A204.1 (cell line): Measurements from ENCODE around the gene MAPK8IP3.

Source experiments
- FAIRE-seq: peaks from 2 replicates; lab custom pipeline; 2012; peaks lifted over from hg19 to GRCh38; lab: Jason Lieb, UNC

Gene MAPK8IP3

GRCh38 chr16:1741553-1742165 lies 35.7 kb downstream of the MAPK8IP3 start:
- FAIRE-seq, result no peak

GRCh38 chr16:1743376-1744337 lies 37.7 kb downstream of the MAPK8IP3 start:
- FAIRE-seq, result no peak

DNA sequence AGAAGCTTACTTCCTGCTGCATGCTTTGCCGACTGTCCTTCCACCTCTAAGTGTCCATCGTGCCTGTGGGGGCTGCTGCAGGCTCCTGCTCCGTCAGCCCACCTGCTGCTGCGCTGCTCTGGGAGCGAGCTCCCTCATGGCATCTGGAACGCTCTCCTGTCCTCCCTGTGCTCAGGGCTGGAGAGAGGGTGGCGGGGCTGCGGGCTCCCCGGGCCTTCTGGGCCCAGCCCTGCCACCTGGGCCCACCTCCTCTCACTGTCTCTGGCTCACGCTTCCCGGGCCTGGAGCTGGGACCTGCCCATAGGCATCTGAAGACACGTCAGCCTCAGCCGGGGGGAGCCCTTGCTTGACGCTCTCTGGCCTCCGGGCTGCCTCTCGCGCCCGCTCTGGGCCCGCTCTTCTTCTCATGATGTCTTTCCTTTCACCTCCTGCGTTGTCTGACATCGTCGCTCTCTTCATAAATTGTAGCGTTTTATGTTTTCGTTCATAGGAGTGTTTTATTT lies 38.4 kb downstream of the MAPK8IP3 start:
- no peak for FAIRE-seq

DNA sequence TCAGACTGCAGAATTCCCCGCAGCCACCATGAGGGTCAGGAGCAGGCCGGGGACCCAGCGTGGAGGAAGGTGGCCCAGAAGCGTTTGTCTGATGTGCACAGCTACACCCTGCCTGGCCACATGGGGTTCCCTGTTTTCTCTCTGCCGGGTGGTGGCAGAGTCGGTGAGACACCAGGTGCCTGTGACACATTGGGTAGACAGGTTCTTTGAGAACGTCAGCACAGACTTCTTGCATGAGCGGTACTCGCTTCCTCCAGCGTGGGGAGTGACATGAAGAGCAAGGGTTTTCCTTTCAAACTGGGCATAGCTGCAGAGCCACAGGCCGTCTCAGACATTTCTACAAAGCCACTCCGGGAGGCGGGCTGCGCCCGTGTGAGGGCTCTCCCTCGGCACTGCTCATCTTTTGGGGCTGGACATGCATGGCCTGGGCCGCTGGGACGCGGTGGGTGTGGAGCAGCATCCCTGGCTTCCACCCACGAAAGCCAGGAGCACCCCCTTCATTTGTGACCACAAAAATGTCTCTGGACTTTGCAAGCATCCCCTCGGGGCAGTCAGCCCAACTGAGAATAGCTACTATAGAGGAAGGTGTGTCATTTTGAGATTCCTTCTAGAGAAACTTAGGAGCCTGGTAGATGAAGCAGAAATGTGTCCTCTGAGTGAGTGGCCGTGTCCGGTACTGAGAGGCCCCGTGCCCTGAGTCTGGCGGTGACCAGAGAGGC lies 39.3 kb downstream of the MAPK8IP3 start:
- FAIRE-seq, result no peak

DNA sequence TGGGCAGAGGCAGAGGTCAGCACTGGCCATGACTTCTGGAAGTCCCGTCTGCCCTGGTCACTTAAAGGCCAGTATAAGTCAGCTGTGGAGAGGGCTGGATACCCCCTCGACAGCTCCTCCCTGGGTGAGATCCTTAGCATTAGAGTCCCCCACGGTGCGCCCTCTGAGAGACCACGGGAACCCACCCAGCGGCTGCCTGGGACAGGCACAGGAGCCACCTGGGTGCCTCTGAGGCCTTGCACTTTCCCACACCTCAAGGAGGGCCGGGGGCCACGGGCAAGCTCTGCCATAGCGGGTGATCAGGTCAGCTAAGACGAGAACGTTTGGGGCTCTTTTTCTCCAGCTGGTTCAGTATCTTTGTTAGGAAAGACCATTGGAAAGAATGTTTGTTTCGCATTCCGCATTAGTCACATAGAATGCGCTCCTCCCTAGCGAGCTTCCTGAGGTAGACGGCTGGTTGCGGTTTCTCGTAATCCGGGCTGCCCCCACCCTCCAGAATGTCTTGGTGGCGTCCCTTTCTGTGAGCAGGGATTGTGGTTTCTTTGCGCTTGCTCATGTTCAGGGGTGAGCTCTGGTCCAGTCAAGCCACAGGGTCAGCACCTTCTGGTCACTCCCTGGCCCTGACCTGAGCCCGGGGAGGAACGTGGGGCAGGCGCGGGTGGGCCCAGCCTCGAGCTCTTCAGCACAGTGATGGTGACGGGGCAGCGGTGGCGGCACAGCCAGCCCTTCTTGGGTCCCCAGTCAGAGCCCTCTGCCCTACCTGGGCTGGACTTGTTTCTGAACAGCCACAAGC lies 40.1 kb downstream of the MAPK8IP3 start:
- no peak for FAIRE-seq

- FAIRE-seq, result no peak
Observed at GRCh38 chr16:1746693-1747195, 40.7 kb downstream of the MAPK8IP3 start.

- FAIRE-seq, result no peak
Observed at GRCh38 chr16:1747934-1748333, 41.9 kb downstream of the MAPK8IP3 start.

DNA sequence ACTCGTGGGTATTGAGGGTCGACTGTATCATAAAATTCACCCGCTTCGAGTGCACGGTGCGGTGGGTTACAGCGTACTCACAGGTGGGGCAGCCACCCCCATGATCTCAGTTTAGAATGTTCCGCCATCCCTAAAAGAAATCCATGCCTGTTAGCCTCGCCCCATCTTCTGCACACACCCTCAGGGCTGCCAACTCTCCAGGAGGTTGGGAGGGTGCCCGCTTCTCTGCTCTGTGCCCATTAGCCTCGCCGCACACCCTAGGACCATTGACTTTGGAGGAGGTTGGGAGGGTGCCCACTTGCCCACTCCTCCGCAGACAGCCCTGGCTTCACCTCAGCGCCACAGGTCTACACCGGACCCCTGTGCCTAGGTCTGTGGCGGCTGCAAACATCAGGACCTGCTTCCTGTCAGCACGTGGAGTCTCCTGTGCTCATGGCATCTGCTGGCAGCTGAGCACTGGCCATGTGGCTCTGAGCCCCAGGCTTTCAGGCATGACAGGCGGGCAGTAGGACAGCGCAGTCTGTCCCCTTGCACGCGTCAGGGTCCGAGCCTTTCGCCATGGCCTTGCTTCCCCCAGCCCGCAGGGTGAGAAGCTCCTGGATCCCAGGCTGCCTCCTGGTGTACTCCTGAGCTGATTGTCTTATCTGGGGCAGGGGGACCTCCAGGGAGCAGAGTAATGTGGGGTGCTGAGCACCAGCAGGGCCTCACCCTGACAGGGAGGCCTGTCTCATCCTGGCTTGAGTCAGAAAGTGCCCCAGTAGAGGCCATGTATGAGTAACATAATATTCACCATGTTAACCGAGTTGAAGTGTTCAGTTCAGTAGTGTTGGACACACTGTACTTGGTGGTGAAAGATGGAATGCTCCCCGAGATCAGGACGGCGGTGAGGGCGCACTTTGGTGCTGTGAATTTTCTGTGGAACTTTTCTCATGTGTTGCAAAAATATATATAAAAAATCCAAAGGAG lies 43.4 kb downstream of the MAPK8IP3 start:
- FAIRE-seq, result no peak

DNA sequence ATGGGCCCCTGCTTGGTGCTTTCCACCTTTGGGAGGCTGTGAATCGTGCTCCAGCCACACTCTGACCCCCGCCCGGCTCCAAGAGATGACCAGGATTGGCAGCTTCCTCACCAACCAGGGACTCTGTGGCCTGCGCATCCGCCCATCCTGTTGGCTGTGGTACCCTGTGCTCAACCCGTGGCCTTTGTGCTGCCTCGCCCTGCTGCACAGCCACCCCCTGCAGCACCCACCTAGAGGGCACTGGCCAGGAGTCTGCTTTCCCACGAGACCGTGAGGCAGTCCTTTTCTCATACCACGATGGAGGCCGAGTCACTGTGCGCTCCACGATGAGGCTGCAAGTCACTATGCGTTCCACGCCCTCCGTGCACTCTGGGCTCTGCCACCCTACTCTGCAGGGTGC lies 46.0 kb downstream of the MAPK8IP3 start:
- FAIRE-seq, result no peak

- no peak for FAIRE-seq
Observed at GRCh38 chr16:1752853-1753252, 46.9 kb downstream of the MAPK8IP3 start.

DNA sequence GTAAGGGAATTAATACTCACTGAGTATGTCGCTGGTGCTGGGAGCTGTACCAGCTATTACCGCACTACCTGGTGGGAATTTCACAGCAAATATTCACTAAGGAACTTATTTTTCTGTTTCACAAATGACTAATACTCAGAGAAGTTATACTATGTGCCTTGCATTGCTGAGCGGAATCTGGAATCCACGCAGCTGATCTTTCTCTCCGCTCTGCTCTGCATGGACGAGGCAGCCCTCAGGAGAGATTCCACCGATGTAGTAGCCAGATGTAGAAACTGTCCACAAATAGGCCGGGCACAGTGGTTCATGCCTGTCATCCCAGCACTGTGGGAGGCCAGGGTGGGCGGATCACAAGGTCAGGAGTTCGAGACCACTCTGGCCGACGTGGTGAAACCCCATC lies 48.2 kb downstream of the MAPK8IP3 start:
- FAIRE-seq, result no peak

GRCh38 chr16:1757714-1758461 lies 51.9 kb downstream of the MAPK8IP3 start:
- no peak for FAIRE-seq

GRCh38 chr16:1758923-1759322 lies 52.9 kb downstream of the MAPK8IP3 start:
- no peak for FAIRE-seq

GRCh38 chr16:1759511-1759910 lies 53.5 kb downstream of the MAPK8IP3 start:
- no peak for FAIRE-seq

DNA sequence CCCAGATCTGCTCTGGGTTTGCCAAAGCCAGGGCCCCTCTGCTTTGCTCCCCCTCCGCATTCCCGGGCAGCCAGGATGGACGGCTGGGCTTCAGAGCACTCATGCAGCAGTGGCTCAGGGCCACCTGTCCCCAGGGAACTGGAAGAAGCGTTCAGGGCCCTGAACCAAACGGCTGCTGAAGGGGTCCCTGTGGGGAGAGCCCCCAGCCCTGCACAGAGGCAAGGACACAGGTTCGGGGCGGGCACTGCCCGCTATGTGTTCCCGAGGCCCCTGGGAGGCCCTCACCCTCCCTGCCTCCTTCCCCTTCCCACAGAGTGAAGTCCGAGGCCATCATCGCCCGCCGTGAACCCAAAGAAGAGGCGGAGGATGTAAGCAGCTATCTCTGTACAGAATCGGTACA lies 54.9 kb downstream of the MAPK8IP3 start:
- no peak for FAIRE-seq

- FAIRE-seq, result no peak
Observed at GRCh38 chr16:1761751-1762150, 55.8 kb downstream of the MAPK8IP3 start.

- no peak for FAIRE-seq
Observed at GRCh38 chr16:1762196-1762878, 56.3 kb downstream of the MAPK8IP3 start.

DNA sequence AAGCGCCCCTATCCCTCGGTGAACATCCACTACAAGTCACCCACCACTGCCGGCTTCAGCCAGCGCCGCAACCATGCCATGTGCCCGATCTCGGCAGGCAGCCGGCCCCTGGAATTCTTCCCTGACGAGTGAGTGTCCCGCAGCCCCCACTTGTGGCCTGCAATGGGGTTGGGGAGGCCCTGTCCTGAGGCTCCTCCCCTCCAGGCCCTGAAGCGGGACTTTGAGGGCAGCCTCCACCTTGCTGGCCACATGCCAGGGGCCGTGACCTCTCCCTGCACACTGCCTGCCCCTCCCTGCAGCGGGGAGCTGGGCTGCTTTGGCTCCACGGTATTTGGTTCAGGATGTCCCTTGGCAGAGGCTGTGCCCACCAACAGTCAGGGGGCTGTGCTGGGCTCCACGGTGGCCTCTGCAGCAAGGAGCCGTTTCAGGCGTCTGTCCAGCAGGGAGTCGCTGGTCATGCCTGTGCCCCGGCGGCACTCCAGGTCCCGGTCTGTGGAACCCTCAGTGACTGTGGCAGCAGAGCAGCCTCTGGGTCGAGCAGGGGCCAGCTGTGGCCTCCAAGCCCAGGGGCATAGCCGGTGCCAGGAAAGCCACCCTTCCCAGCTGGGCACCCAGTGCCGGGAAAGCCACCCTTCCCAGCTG lies 57.0 kb downstream of the MAPK8IP3 start:
- FAIRE-seq, result no peak
